ELF-1 (cell line): Measurements from ENCODE around the gene MFAP2.

Experiments used
- DNase-seq: peaks from one replicate; pipeline ENCODE4 v3.0.0-alpha.2; 2016; ENCODE audit warnings: low read depth, low spot score

Gene MFAP2

DNA sequence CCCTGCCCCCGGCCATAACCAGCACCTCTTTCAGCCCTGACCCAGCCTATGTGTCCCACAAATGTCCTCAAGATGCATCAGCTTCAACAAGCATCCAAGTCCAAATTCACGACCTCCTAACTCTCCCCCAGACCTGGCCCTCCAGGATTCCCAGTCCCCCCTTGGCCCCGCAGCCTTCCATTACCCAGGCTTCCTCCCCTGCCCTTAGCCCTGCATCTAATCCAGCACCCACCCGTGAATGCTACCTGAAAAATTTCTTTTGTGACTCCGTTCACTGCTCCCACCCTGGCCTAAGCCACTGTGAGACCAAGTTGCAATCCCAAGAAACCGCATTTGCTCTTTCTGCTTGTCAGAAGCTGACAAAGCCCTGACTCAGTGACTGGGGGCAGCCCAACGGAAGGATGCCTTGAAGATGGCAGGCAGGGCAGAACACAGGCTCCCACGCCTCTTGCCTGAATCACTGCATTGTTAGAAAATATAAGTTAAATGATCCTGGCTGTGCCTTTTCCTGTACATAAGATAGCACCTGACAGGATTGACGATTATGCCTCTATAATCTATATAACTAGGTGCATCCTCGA, 939 bp upstream of the MFAP2 start:
- no peak for DNase-seq

DNA sequence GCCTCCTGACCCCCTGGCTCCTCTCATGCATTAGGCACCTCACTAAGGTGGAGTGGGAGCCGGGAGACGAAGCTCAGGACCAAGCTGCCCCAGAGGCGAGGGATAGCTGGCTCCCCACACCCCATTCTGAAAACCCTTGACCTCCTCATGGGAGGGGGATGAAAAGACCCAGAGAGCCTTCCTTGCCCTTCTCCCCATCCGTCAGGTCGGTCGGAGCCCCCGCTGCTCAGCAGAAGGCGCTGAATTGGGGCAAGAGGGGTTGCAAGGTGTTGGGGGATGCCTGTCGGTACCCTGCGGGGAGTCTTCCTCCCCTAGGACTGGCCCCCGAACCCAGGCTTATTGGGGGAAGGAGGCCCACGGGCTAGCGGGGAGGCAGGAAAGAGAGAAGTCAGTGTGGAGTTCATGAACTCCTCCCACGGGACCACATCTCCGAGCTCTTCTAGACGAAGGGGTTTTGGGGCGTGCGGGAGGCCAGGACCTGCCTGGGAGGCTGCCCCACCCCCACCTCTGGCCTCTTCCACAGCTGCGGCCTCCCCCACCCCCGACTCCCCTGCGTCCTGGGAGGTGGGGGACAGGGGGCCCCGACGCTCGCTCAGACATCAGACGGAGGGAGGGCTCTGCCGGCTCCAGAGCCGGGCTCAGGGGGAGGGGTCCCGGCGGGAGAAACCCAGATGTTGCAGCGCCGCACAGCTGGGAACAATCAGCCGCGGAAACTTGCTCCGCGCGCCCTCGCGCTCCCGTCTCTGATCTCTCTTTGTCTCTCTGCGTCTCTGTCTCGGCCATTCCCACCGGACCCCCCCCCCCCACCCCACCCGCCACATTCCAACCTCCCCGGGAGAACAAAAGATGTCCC, 719 bp downstream of the MFAP2 start:
- no peak for DNase-seq

- DNase-seq, result peak; percentile 68
Measured at GRCh38 chr1:16978567-16979474, 1.6 kb downstream of the MFAP2 start.

DNA sequence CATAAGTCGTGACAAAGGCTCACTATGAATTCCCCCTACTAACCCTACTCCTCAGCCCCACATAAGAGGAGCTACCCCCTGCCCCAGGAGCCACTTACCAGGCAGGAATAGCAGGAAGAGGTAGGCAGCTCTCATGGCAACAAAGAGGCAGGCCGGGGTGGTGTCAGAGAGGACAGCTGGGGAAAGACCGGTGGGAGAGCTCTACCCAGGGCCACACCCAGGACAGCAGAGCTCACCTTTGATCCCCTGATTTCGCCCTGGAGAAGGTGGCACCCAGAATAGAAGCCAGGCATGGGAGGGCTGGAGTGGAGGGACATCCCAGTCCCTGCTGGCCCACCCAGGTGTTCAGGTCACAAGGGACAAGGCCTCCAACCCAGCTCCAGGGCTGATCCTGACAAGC, 2.3 kb downstream of the MFAP2 start:
- DNase-seq, result no peak

- DNase-seq, result no peak
Measured at GRCh38 chr1:16977377-16977776, 3.0 kb downstream of the MFAP2 start.

GRCh38 chr1:16976966-16977365, 3.5 kb downstream of the MFAP2 start:
- DNase-seq, result no peak

GRCh38 chr1:16975838-16976237, 4.6 kb downstream of the MFAP2 start:
- DNase-seq, result no peak

DNA sequence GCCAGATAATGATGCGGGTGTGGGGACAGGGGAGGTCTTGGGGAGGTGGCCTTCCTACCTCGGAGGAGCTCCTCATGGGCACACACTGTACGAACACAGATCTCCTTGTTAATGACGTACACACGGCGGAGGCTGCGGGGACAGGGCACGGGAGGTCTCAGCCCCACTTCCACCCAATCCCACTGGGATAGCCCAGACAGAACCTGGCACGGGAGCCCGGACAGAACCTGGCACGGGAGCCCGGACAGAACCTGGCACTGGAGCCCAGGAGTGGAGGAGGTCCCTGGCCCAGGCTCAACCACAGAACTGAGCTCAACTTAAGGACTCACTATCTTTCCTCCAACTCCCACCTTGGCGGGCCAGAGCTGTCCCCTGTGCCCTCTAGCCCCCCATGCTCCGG, 5.2 kb downstream of the MFAP2 start:
- DNase-seq, result no peak

DNA sequence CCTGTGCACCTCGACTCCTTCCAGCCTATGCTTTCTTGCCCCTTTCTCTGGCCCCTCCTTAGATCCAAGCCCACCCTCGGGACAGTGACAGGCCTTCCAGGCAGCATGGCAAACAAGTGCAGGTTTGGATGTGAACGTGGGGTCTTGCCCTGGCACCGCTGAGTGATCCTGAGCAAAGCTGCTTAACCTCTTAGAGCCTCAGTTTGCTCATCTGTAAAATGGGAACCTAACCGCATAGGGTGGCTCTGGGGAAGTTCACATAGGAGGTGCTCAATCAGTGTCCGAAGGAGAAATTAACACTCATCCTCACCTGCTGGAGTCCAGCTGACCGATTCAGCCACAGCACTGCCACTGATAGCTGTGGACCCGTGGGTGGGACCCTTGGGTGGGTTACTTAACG, 7.2 kb downstream of the MFAP2 start:
- no peak for DNase-seq

DNA sequence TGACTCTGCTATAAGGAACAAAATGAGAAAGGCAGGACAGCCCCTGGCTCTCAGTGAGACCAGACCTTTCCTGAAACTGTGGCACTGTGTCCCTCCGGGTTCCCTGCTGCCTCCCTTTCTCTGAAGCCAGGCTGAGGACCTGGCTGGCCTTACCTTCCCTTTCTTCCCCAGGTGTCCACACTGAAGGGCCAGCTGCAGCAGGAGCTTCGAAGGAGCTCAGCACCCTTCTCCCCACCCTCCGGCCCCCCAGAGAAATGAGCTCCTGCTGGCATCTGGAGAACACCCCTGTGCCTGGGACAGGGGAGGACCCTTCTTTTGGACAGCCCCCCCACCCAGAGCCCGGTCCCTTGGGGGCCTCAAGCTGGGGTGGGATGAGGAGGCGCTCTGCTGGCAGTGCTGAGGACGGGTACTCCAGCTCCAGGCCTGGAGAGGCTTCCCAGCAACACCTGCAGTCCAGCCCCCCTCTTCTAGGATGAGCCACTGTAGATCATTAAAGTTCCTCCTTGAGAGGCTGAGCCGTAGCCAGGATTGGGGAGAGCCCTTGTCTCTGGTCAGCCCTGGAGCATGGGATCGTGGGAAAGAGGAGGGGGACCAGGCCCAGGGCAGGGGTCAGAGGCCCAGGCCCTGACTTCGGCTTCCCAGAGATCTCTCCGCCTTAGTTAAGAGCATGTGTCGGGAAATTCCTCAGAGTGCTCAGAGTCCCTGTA, 8.1 kb downstream of the MFAP2 start:
- DNase-seq, result no peak

GRCh38 chr1:16971341-16972188, 8.9 kb downstream of the MFAP2 start:
- no peak for DNase-seq

DNA sequence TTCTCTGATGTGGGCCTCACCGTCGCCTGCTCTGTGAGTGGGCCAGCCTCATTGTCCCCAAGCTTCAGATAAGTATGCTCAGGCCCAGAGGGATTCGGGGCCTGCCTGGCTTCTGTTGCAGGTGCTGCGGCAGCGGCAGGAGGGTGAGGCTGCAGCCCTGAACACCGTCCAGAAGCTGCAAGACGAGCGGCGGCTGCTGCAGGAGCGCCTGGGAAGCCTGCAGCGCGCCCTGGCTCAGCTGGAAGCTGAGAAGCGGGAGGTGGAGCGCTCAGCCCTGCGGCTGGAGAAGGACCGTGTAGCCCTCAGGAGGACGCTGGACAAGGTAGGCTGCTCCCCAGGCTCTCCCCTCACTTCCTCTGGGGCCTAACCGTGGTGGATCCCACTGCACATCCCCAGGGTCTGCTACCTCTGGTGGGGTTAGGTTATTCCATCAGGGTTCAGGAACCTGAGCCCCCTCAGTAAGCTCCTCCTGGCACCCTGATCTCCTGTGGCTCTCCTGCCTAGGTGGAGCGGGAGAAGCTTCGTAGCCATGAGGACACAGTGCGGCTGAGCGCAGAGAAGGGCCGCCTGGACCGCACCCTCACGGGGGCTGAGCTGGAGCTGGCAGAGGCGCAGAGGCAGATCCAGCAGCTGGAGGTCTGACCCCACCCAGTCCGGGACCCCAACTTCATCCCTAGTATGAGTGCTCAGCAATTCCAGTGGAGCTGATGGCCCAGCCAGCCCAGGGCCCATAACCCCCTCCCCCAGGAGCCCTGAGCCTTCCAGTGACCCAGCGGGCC, 10.1 kb downstream of the MFAP2 start:
- no peak for DNase-seq

GRCh38 chr1:16969651-16970050, 10.8 kb downstream of the MFAP2 start:
- DNase-seq, result no peak

DNA sequence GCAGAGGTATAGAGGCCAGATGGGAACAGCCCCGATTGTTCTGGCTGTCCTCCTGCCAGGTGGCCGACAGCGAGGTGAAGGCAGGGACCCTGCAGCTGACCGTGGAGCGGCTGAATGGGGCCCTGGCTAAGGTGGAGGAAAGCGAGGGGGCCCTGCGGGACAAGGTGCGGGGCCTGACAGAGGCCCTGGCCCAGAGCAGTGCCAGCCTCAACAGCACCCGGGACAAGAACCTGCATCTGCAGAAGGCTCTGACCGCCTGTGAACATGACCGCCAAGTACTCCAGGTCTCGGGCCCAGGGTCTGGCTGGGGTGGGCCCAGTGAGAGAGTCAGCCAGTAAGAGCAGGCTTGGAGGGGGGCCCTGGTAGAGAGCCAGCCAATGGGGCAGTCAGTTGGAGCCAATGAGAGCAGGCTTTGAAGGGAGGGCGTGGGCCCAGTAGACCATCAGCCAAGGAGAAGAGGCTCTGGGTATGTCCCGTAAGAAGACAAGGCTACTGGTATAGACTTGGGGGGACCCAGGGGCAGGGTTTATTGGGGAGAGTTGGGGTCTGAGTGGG, 11.3 kb downstream of the MFAP2 start:
- DNase-seq, result no peak

GRCh38 chr1:16968372-16968771, 12.0 kb downstream of the MFAP2 start:
- no peak for DNase-seq

DNA sequence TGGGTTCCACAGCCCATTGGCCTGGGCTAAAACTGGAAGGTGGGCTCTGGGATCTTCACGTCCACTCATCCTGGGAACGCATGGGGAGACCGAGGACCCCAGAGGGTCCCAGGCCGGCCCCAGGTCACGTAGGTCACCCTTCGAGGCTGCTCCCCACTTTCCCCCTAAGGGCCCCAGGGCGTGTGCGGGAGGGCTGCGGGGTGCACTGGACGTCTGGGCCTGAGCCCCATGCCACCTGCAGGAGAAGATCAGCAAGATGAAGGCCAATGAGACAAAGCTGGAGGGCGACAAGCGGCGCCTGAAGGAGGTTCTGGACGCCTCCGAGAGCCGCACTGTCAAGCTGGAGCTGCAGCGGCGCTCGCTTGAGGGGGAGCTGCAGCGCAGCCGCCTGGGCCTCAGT, 12.5 kb downstream of the MFAP2 start:
- DNase-seq, result no peak

DNA sequence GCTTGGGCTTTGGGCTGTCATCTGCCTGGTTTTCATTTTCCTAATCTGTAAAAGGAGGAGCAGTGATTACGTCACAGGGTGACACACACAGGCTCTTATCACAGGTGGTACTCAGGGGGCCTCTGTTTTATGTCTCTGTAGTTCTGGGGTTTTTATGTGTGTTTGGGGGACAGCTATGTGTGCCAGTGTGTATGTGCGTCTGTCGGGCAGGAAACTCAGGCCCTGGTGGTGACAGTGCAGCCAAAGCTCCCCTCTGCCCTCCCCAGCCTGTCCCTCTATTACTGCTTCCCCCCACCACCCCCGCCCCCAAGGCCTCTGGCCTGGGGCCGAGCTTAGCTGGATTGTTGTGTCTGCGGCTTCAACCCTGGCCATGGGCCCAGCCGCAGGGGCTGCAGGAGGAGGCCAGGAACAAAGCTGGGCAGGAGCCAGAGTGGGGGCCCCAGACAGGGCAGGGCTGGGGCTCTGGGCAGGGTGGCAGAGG, 13.3 kb downstream of the MFAP2 start:
- no peak for DNase-seq

GRCh38 chr1:16966282-16966681, 14.1 kb downstream of the MFAP2 start:
- no peak for DNase-seq

- no peak for DNase-seq
Measured at GRCh38 chr1:16965486-16966067, 14.8 kb downstream of the MFAP2 start.
